ENCODE results near the gene SFXN5. TPM values are rescaled to one million over a fixed set of nuclear protein-coding genes. Genes with fewer than 3 reads are reported as not detected.

Gene SFXN5
- total and polyA plus RNA-seq, 3 donors from 2014 or later, result 24.0 to 32.2 (median 25.4) TPM

- TF ChIP-seq, protein P1, sequence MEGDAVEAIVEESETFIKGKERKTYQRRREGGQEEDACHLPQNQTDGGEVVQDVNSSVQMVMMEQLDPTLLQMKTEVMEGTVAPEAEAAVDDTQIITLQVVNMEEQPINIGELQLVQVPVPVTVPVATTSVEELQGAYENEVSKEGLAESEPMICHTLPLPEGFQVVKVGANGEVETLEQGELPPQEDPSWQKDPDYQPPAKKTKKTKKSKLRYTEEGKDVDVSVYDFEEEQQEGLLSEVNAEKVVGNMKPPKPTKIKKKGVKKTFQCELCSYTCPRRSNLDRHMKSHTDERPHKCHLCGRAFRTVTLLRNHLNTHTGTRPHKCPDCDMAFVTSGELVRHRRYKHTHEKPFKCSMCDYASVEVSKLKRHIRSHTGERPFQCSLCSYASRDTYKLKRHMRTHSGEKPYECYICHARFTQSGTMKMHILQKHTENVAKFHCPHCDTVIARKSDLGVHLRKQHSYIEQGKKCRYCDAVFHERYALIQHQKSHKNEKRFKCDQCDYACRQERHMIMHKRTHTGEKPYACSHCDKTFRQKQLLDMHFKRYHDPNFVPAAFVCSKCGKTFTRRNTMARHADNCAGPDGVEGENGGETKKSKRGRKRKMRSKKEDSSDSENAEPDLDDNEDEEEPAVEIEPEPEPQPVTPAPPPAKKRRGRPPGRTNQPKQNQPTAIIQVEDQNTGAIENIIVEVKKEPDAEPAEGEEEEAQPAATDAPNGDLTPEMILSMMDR (IDR thresholded peaks at IDR 0.05), result no peak
- TF ChIP-seq POLR2A (IDR thresholded peaks at IDR 0.05), result no peak
- Histone ChIP-seq H3K9me3 (no peaks in the 10 kb centered on the region), H3K27me3 (no peaks in the 10 kb centered on the region), H3K27ac (no peak overlapping the region), H3K4me3 (no peak overlapping the region), H3K36me3 (ENCODE audit: low read depth, missing control alignments) (no peaks in the 10 kb centered on the region), H3K4me1 (no peaks in the 10 kb centered on the region)
- intact Hi-C loops (cut with DNase I; ENCODE audit: low total_unique reads), result no loop called here
- WGBS, 2 donors, result 87 to 96% methylated on average over 10 to 12 of the region's 12 CpGs
- DNase-seq, result no peak
Measured at GRCh38 chr2:72972352-72973136, 99.0 kb downstream of the SFXN5 start.

- H3K4me1 ChIP-seq, result no peaks in the 10 kb centered on the region
- no peak overlapping the region for H3K4me3 ChIP-seq
- no peak for DNase-seq
- no peaks in the 10 kb centered on the region for H3K36me3 ChIP-seq (ENCODE audit: low read depth, missing control alignments)
- H3K27ac ChIP-seq, result no peak overlapping the region
- no peak for TF ChIP-seq POLR2A (IDR thresholded peaks at IDR 0.05)
- H3K9me3 ChIP-seq, result no peaks in the 10 kb centered on the region
- no peaks in the 10 kb centered on the region for H3K27me3 ChIP-seq
- intact Hi-C loops (cut with DNase I; ENCODE audit: low total_unique reads), result no loop called here
- WGBS, 2 donors, result 90 to 93% methylated on average over 7 of the region's 7 CpGs
Measured at GRCh38 chr2:72971036-72971435, 100.5 kb downstream of the SFXN5 start.

DNA sequence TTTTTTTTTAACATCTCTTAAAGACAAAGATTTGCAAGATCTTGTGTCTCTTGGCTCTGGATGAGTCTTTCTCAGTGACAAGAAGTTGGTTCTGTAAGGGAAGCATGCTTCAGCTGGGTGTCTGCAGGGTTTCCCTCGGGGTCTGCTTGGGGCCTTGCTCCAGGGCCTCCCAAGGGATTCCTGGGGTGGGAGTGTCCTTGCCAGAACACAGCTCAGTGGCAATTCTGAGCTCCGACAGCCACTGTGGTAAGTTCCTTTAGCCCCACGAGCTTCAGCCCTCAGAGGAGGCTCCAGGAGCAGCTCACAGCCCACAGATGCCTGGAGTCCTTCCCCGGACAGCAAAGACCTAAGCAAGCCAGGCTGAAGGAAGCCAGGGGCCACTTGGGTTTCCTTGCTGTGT lies 101.8 kb downstream of the SFXN5 start:
- intact Hi-C loops (cut with DNase I; ENCODE audit: low total_unique reads), result no loop called here
- no peak for TF ChIP-seq POLR2A (IDR thresholded peaks at IDR 0.05)
- TF ChIP-seq, protein P1 (IDR thresholded peaks at IDR 0.05), result no peak
- H3K4me3 ChIP-seq, result no peak overlapping the region
- DNase-seq, result no peak
- H3K4me1 ChIP-seq, result no peaks in the 10 kb centered on the region
- no peaks in the 10 kb centered on the region for H3K9me3 ChIP-seq
- no peaks in the 10 kb centered on the region for H3K27me3 ChIP-seq
- H3K36me3 ChIP-seq (ENCODE audit: low read depth, missing control alignments), result no peaks in the 10 kb centered on the region
- no peak overlapping the region for H3K27ac ChIP-seq
- 81 to 82% methylated on average over 3 to 4 of the region's 4 CpGs for WGBS, 2 donors

- Histone ChIP-seq H3K36me3 (ENCODE audit: low read depth, missing control alignments) (no peaks in the 10 kb centered on the region), H3K27me3 (no peaks in the 10 kb centered on the region), H3K9me3 (no peaks in the 10 kb centered on the region), H3K4me1 (peaks cover 7% of the 10 kb centered on the region), H3K4me3 (no peak overlapping the region), H3K27ac (no peak overlapping the region)
- intact Hi-C loops (cut with DNase I; ENCODE audit: low total_unique reads), result no loop called here
- DNase-seq, result no peak
- TF ChIP-seq POLR2A (IDR thresholded peaks at IDR 0.05), result no peak
- TF ChIP-seq, protein P1 (IDR thresholded peaks at IDR 0.05), result no peak
- WGBS, 2 donors, result 88 to 94% methylated on average over 8 of the region's 8 CpGs
Measured at GRCh38 chr2:72968286-72968685, 103.2 kb downstream of the SFXN5 start.

DNA sequence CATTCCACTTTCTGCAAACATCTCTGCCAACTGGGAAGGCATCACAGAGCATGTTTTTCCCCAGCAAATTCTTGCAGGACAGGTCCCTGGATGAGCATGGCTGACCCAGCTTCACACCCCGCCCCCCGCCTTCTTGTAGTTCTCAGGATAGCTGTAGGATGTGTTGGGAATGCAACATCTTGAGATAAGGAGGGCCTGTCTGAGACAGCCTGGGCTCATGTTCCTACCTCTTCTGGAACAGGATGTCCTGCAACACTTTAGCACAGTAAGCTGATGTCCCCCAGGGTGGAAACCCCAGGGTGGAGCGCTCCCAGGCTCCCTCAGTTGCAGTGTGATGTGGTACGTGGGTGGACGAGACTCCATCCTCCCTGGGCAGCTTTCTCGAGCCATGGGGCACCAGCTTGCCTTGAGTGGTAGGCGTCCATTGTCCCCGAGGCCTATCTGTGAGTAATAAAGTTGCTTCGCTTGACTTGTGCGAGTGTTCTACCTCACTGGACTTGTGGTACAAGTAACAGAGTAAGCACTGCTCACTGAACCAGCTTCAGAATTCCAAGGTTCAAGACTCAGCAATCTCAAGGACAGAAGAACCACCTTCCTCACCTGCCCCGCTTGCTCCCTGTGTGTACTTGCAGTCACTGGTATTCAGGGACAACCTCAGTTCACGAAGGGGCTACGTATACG lies 105.6 kb downstream of the SFXN5 start:
- TF ChIP-seq POLR2A (IDR thresholded peaks at IDR 0.05), result no peak
- TF ChIP-seq, protein P1 (IDR thresholded peaks at IDR 0.05), result no peak
- H3K27me3 ChIP-seq, result no peaks in the 10 kb centered on the region
- no peaks in the 10 kb centered on the region for H3K9me3 ChIP-seq
- DNase-seq, result no peak
- peaks cover 7% of the 10 kb centered on the region for H3K4me1 ChIP-seq
- WGBS, 2 donors, result 67 to 85% methylated on average over 14 of the region's 14 CpGs
- H3K36me3 ChIP-seq (ENCODE audit: low read depth, missing control alignments), result no peaks in the 10 kb centered on the region
- H3K27ac ChIP-seq, result no peak overlapping the region
- H3K4me3 ChIP-seq, result no peak overlapping the region
- intact Hi-C loops (cut with DNase I; ENCODE audit: low total_unique reads), result no loop called here

Data from testis (tissue), 3 donors.